VCaP (cell line): Measurements from ENCODE around the gene HUS1.
"Not testable (repeated sequence)": the region's sequence is repeated elsewhere in the genome, so short reads cannot be mapped to it uniquely, and the experiment has no call there.

Experiments
- H3K27ac ChIP-seq: fragments of 450-650 bp; 2 replicates; pipeline ENCODE4 v1.5.1; 2017
- CTCF ChIP-seq: fragments of 450-650 bp; conservative IDR thresholded peaks from 2 replicates; pipeline ENCODE4 v1.5.1; 2017; ENCODE audit warnings: mild to moderate bottlenecking, moderate library complexity

HUS1 gene

GRCh38 chr7:47932466-47933037 is 46.9 kb downstream of the HUS1 start:
- no peak overlapping the region for H3K27ac ChIP-seq

GRCh38 chr7:47932016-47932415 is 47.4 kb downstream of the HUS1 start:
- TF ChIP-seq CTCF = no peak
- H3K27ac ChIP-seq = no peak overlapping the region

More at GRCh38 chr7:47932466-47933037, 46.9 kb downstream of the HUS1 start:
- no peak for TF ChIP-seq CTCF

GRCh38 chr7:47931005-47932004 is 48.1 kb downstream of the HUS1 start:
- no peak for TF ChIP-seq CTCF
- H3K27ac ChIP-seq = no peak overlapping the region

GRCh38 chr7:47924266-47924665 is 55.1 kb downstream of the HUS1 start:
- TF ChIP-seq CTCF = no peak

GRCh38 chr7:47923081-47923875 is 56.1 kb downstream of the HUS1 start:
- not testable (repeated sequence) for H3K27ac ChIP-seq

More at GRCh38 chr7:47924266-47924665, 55.1 kb downstream of the HUS1 start:
- no peak overlapping the region for H3K27ac ChIP-seq

- not testable (repeated sequence) for H3K27ac ChIP-seq
Observed at GRCh38 chr7:47916514-47916913, 62.9 kb downstream of the HUS1 start.

GRCh38 chr7:47915616-47915976 is 63.8 kb downstream of the HUS1 start:
- no peak overlapping the region for H3K27ac ChIP-seq
- TF ChIP-seq CTCF = no peak
